Measurements from ENCODE around the gene CHMP4A.
"Not testable (repeated sequence)": the region's sequence is repeated elsewhere in the genome, so short reads cannot be mapped to it uniquely, and the experiment has no call there.

CHMP4A gene

GRCh38 chr14:24222987-24223386, 9.7 kb upstream of the CHMP4A start:
- DNase-seq: not testable (repeated sequence)

GRCh38 chr14:24219521-24219920, 6.2 kb upstream of the CHMP4A start:
- no peak for DNase-seq

- no peak for DNase-seq
These were observed 5.8 kb upstream of the CHMP4A start for GRCh38 chr14:24219080-24219479.

GRCh38 chr14:24216876-24217275, 3.6 kb upstream of the CHMP4A start:
- not testable (repeated sequence) for DNase-seq

GRCh38 chr14:24216345-24216699, 3.0 kb upstream of the CHMP4A start:
- DNase-seq: no peak

GRCh38 chr14:24215495-24216344, 2.4 kb upstream of the CHMP4A start, which contains the start of gene MDP1:
Gene MDP1, minus strand, starts transcription at chr14:24216066. Its CDS starts 111 bp downstream, at chr14:24215955.
- DNase-seq: peak; percentile 79 to 88

GRCh38 chr14:24213866-24214662, 776 bp upstream of the CHMP4A start:
- DNase-seq: no peak

GRCh38 chr14:24211311-24211710, 2.0 kb downstream of the CHMP4A start:
- no peak for DNase-seq

- no peak for DNase-seq
These were observed 5.7 kb downstream of the CHMP4A start for GRCh38 chr14:24207625-24208024.

GRCh38 chr14:24207104-24207551, 6.2 kb downstream of the CHMP4A start:
- DNase-seq: no peak

- no peak for DNase-seq
These were observed 6.8 kb downstream of the CHMP4A start for GRCh38 chr14:24206260-24207103.

- no peak for DNase-seq
These were observed 8.8 kb downstream of the CHMP4A start for GRCh38 chr14:24204163-24205146.

GRCh38 chr14:24203249-24203886, 9.9 kb downstream of the CHMP4A start:
- not testable (repeated sequence) for DNase-seq

GRCh38 chr14:24202538-24202937, 10.8 kb downstream of the CHMP4A start:
- not testable (repeated sequence) for DNase-seq

- no peak for DNase-seq
These were observed 14.3 kb downstream of the CHMP4A start for GRCh38 chr14:24198814-24199524.

- no peak for DNase-seq
These were observed 16.2 kb downstream of the CHMP4A start for GRCh38 chr14:24197056-24197450.

GRCh38 chr14:24196071-24197055, 16.9 kb downstream of the CHMP4A start:
- DNase-seq: no peak

- DNase-seq: peak; percentile 67 to 74
These were observed 17.9 kb downstream of the CHMP4A start, which contains the start of gene TM9SF1 for GRCh38 chr14:24195186-24196070. Gene TM9SF1, minus strand, starts transcription at chr14:24195441. Its CDS starts 422 bp downstream, at chr14:24195019.
